Brain microvascular endothelial cell (primary cell): ENCODE results near the gene GMDS.

ENCODE experiments used
- DNase-seq: peaks from one replicate; pipeline ENCODE4 v3.0.0-alpha.2; 2020
- H3K27ac ChIP-seq: fragments of 250-450 bp; sonication (Bioruptor Pico); 2 replicates; pipeline ENCODE4 v1.5.1; 2020; ENCODE audit warnings: mild to moderate bottlenecking, moderate library complexity
- H3K27me3 ChIP-seq: fragments of 250-450 bp; sonication (Bioruptor Pico); replicated peaks from 2 replicates; pipeline ENCODE4 v1.5.1; 2020; ENCODE audit warnings: mild to moderate bottlenecking
- H3K36me3 ChIP-seq: fragments of 250-450 bp; sonication (Bioruptor Pico); replicated peaks from 2 replicates; pipeline ENCODE4 v1.5.1; 2020; ENCODE audit warnings: mild to moderate bottlenecking
- H3K4me3 ChIP-seq: 2 replicates; pipeline ENCODE4 v1.5.1; 2011; ENCODE audit warnings: low read depth, mild to moderate bottlenecking, control low read depth, low read length, moderate library complexity
- in situ Hi-C: cut with HindIII; loops from 2 replicates; pipeline ENCODE4 v1.10.0; 2017; ENCODE audit warnings: low sequenced_read_pairs, low pct_ligation_motif_present
- TF ChIP-seq, protein P1 (sequence below): IDR thresholded peaks from 2 replicates; pipeline ENCODE4 v1.5.1; 2011; ENCODE audit warnings: low read depth, mild to moderate bottlenecking, moderate library complexity, low read length, control low read depth, inconsistent platforms; ENCODE audit errors: missing control alignments

GMDS gene

DNA sequence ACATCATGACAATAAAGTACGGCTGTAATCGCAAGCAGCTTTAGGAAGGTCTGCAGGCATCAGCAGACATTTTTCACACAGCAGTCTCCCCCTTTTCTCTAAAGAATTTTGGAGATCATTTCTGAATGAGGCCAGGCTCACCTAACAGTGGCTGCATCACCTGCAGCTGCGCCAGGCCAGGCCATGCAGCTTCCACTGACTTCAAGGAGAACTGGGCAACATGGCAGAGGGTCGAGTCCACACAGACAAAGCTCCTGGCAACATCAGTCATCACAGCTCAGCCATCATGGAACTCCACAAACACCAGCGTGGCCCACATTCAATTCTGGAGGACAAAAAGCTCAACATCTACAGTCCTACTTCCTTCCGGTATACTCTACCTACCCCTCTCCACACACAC, 653.5 kb downstream of the GMDS start:
- no peak for DNase-seq
- in situ Hi-C loops, result no loop called here
- Histone ChIP-seq H3K4me3 (no peak overlapping the region), H3K27me3 (peaks cover 14% of the 10 kb centered on the region), H3K36me3 (no peaks in the 10 kb centered on the region), H3K27ac (no peak overlapping the region)
- TF ChIP-seq, protein P1, sequence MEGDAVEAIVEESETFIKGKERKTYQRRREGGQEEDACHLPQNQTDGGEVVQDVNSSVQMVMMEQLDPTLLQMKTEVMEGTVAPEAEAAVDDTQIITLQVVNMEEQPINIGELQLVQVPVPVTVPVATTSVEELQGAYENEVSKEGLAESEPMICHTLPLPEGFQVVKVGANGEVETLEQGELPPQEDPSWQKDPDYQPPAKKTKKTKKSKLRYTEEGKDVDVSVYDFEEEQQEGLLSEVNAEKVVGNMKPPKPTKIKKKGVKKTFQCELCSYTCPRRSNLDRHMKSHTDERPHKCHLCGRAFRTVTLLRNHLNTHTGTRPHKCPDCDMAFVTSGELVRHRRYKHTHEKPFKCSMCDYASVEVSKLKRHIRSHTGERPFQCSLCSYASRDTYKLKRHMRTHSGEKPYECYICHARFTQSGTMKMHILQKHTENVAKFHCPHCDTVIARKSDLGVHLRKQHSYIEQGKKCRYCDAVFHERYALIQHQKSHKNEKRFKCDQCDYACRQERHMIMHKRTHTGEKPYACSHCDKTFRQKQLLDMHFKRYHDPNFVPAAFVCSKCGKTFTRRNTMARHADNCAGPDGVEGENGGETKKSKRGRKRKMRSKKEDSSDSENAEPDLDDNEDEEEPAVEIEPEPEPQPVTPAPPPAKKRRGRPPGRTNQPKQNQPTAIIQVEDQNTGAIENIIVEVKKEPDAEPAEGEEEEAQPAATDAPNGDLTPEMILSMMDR, result no peak

DNA sequence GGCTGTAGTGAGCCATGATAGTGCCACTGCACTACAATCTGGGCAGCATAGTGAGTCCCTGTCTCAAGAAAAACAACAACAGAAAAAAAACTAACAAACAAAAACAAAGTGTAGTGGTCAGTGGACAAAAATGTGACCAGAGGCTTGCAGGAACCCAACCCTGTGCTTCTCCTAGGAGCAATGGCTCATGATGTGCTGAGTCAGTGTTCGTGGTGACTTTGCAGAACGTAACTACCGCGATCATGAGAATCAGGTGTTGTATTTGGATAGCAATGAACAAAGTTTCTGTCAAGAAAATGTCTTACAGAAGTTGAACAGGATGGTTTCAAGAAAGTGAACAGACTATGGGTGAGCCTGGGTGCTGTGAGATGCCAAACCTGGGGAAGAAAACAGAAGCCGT, 654.2 kb downstream of the GMDS start:
- H3K27me3 ChIP-seq, result peaks cover 14% of the 10 kb centered on the region
- H3K36me3 ChIP-seq, result no peaks in the 10 kb centered on the region
- no peak for DNase-seq
- no peak overlapping the region for H3K4me3 ChIP-seq
- H3K27ac ChIP-seq, result no peak overlapping the region
- in situ Hi-C loops, result no loop called here
- TF ChIP-seq, protein P1, result no peak

DNA sequence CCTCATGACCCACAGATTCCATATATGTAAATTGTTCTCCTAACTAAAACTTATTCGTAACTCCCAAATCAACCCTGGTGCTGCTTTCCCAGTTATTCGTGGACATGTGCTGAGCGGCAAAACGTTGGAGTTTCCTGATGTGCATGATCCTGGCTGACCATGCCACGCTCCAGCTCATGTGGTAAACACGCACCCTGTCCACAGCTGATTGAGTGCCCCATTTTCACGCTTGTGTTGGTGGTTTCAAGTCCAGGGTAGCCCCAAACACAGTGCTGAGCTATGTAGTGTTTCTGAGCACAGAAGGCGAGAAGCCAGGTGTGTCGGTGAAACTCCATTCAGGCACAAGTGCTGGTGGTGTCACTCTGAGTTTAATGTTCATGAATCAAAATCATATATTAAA, 654.8 kb downstream of the GMDS start:
- in situ Hi-C loops, result no loop called here
- TF ChIP-seq, protein P1, result no peak

DNA sequence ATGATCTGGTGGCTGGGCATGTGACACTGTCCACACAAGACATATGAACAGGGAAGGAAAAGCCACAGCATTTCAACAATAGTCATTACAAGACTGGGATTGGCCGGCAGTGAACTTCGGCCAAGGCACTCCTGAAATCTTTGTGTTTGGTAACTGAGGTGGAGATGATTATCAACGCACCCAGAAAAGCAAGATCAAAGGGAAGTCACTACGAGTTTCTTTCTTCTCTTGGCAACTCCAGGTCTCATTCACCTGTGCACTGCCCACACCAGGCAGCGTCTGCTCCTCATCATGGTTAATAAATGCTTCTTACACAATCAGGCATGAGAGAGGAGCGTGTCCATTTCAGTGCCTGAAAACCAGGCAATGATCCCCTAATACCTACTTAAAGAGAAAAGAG, 656.2 kb downstream of the GMDS start:
- H3K27ac ChIP-seq, result no peak overlapping the region
- H3K27me3 ChIP-seq, result peaks cover 7% of the 10 kb centered on the region
- no peak overlapping the region for H3K4me3 ChIP-seq
- H3K36me3 ChIP-seq, result no peaks in the 10 kb centered on the region
- in situ Hi-C loops, result no loop called here
- DNase-seq, result no peak
- TF ChIP-seq, protein P1, result no peak

More for the DNA sequence above, 654.8 kb downstream of the GMDS start:
- H3K27me3 ChIP-seq, result peaks cover 12% of the 10 kb centered on the region
- no peak for DNase-seq
- no peak overlapping the region for H3K27ac ChIP-seq
- no peak overlapping the region for H3K4me3 ChIP-seq
- H3K36me3 ChIP-seq, result no peaks in the 10 kb centered on the region

DNA sequence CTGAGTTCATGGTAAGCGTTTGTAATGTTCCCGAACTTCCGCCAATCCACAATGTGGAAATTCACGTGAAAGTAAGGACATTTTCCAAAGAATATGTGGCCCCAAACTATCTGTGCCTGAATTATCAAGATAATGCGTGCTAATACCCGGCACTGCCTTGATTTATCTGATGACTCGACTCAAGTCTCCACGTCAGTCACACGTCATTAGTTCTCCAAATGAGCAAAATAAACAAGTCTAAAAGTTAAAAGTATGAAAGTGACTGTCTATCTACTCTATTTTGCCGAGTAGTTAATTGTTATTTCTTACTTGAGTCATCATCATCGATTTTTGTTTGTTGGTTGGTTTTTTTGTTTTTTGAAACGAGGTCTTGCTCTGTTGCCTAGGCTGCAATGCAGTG, 657.4 kb downstream of the GMDS start:
- no peak for DNase-seq
- Histone ChIP-seq H3K27ac (no peak overlapping the region), H3K36me3 (no peaks in the 10 kb centered on the region), H3K4me3 (no peak overlapping the region), H3K27me3 (peaks cover 1% of the 10 kb centered on the region)
- in situ Hi-C loops, result no loop called here
- TF ChIP-seq, protein P1, result no peak

DNA sequence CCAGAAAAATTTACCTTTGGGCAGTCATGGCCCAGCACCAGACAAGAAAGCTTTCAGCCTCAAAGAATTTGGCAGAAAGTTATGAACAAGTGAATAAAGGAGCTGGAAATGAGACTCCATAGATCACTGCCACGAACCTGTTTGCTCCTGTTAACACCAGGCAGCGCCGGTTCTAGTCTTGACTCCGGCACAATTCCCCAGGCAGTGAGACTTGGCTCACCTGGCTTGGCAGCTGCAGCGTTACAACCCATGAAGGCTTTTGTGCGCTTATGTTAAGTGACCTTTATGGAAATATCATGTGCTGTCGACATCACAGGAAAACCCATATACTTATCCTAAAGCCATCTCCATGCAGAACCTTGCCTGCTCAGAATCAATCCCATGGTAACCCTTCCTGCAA, 657.9 kb downstream of the GMDS start:
- TF ChIP-seq, protein P1, result no peak
- no peaks in the 10 kb centered on the region for H3K27me3 ChIP-seq
- in situ Hi-C loops, result no loop called here

More for the DNA sequence above, 657.9 kb downstream of the GMDS start:
- Histone ChIP-seq H3K4me3 (no peak overlapping the region), H3K36me3 (no peaks in the 10 kb centered on the region), H3K27ac (no peak overlapping the region)
- DNase-seq, result no peak
